PC-3 (cell line): ENCODE data around the gene ALDH8A1.

Experiments used
- EZH2 ChIP-seq: fragments of 300-600 bp; sonication (generic); IDR thresholded peaks from one replicate; pipeline ENCODE4 v1.6.1; 2017; ENCODE audit warnings: antibody characterized with exemption, mild to moderate bottlenecking, low read length; ENCODE audit not compliant: unreplicated experiment
- TF ChIP-seq, protein P1 (sequence below): fragments of 300-600 bp; sonication (generic); conservative IDR thresholded peaks from 2 replicates; pipeline ENCODE4 v1.5.1; 2017; ENCODE audit warnings: antibody characterized with exemption, low read depth, mild to moderate bottlenecking, low read length

DNA sequence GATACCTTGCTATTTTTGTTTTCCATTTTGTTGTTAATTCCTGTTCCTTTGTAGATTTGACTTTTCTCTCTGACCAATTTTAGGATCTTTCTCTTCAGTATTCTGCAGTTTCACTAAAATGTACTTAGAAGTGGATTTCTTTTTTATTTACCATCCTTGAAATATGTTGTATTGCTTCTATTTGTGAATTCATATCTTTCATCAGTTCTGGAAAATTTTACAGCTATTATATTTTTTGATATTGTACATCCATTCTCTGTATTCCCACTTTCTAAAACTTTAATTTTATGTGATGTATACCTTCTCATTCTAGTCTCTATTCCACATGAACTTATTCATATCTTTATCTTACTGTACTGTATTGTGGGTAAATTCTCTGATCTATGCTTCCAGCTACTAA is 9.7 kb upstream of the ALDH8A1 start:
- no peak for TF ChIP-seq EZH2
- TF ChIP-seq, protein P1, sequence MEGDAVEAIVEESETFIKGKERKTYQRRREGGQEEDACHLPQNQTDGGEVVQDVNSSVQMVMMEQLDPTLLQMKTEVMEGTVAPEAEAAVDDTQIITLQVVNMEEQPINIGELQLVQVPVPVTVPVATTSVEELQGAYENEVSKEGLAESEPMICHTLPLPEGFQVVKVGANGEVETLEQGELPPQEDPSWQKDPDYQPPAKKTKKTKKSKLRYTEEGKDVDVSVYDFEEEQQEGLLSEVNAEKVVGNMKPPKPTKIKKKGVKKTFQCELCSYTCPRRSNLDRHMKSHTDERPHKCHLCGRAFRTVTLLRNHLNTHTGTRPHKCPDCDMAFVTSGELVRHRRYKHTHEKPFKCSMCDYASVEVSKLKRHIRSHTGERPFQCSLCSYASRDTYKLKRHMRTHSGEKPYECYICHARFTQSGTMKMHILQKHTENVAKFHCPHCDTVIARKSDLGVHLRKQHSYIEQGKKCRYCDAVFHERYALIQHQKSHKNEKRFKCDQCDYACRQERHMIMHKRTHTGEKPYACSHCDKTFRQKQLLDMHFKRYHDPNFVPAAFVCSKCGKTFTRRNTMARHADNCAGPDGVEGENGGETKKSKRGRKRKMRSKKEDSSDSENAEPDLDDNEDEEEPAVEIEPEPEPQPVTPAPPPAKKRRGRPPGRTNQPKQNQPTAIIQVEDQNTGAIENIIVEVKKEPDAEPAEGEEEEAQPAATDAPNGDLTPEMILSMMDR = no peak
